OCI-LY7 (cell line): ENCODE data around the gene EPAS1.

Experiments
- CTCF ChIP-seq: fragments of 200-600 bp; sonication (generic); conservative IDR thresholded peaks from 2 replicates; pipeline ENCODE4 v1.5.1; 2014; ENCODE audit warnings: mild to moderate bottlenecking, antibody characterized with exemption, low read length, moderate library complexity, mixed read lengths
- EZH2phosphoT487 ChIP-seq: fragments of 200-600 bp; sonication (generic); IDR thresholded peaks from 2 replicates; pipeline ENCODE4 v1.6.1; 2018; ENCODE audit warnings: low read depth, borderline replicate concordance, mild to moderate bottlenecking, mixed run types, antibody characterized with exemption, low read length, moderate library complexity, mixed read lengths

- TF ChIP-seq CTCF (no peak), EZH2phosphoT487 (no peak)
Observed at GRCh38 chr2:46388881-46389280, 91.7 kb downstream of the EPAS1 start.
